ENCODE data around the gene UNC5B. TPM values are rescaled to one million over a fixed set of nuclear protein-coding genes. Genes with fewer than 3 reads are reported as not detected.

Gene UNC5B
- total RNA-seq, 1 experiment from 2014 or later: 49.6 TPM

- no peak for TF ChIP-seq ZNF532 (CRISPR knock-in tag; IDR thresholded peaks at IDR 0.05; ENCODE audit: borderline replicate concordance)
Observed at GRCh38 chr10:71337219-71337701, 124.9 kb downstream of the UNC5B start (continued).

GRCh38 chr10:71338728-71339495 lies 126.5 kb downstream of the UNC5B start:
- Mint-ChIP-seq H3K9me3 (no peaks in the 10 kb centered on the region), H3K36me3 (no peaks in the 10 kb centered on the region; the same call in none of the 2 replicates), H3K27ac (no peak overlapping the region), H3K4me1 (peaks cover 61% of the 10 kb centered on the region), H3K4me3 (no peak overlapping the region), H3K27me3 (ENCODE audit: low read depth) (no peaks in the 10 kb centered on the region)
- ChIA-PET CTCF (interaction anchor here (0.6 to 7.8 kb wide), 5 partner anchors 11 to 487 kb away, joined by 3 to 54 read pairs (median 3); partner anchors contain the start of gene SLC29A3), POLR2A (interaction anchor here (0.6 kb wide), 2 partner anchors 470 to 578 kb away, joined by 3 to 7 read pairs; no protein-coding TSS in a partner anchor)
- DNase-seq (ENCODE audit: low spot score) (no peak), ATAC-seq (no peak)
- no peak for TF ChIP-seq CBFB (CRISPR knock-in tag; IDR thresholded peaks at IDR 0.05; ENCODE audit: low read depth)
- no peak for TF ChIP-seq FOXK1 (CRISPR knock-in tag; IDR thresholded peaks at IDR 0.05)
- TF ChIP-seq AFF4 (CRISPR knock-in tag; IDR thresholded peaks at IDR 0.05; ENCODE audit: borderline replicate concordance): no peak
- TF ChIP-seq ATF3 (CRISPR knock-in tag; conservative IDR thresholded peaks at IDR 0.05): no peak
- no peak for TF ChIP-seq PRDM15 (CRISPR knock-in tag; IDR thresholded peaks at IDR 0.05)
- TF ChIP-seq E2F1 (CRISPR knock-in tag; IDR thresholded peaks at IDR 0.05): no peak
- TF ChIP-seq ATF2 (CRISPR knock-in tag; IDR thresholded peaks at IDR 0.05; ENCODE audit: borderline replicate concordance, low read depth): no peak
- TF ChIP-seq NFYB (CRISPR knock-in tag; conservative IDR thresholded peaks at IDR 0.05; ENCODE audit: low read depth): no peak
- no peak for TF ChIP-seq GABPB1 (CRISPR knock-in tag; IDR thresholded peaks at IDR 0.05)
- no peak for TF ChIP-seq MAX (CRISPR knock-in tag; IDR thresholded peaks at IDR 0.05)
- no peak for TF ChIP-seq ZMAT4 (CRISPR knock-in tag; IDR thresholded peaks at IDR 0.05)
- TF ChIP-seq ZSCAN18 (CRISPR knock-in tag; IDR thresholded peaks at IDR 0.05): no peak

Measured in WTC11 (cell line).